MCF 10A (cell line): ENCODE measurements around the gene LRBA. TPM values are rescaled to one million over a fixed set of nuclear protein-coding genes. Genes with fewer than 3 reads are reported as not detected.

Experiments
- BruUV-seq: library from RNA; stranded (reverse); fragments of 400-500 nt; replicated peaks from 2 replicates; lab custom pipeline; 2021; lab: Mats Ljungman, UMichigan
- CTCF ChIA-PET: fragments of 300-600 bp; sonication (Branson Sonifier 250); formaldehyde crosslinking; extraction: SDS; loops from one replicate; lab custom pipeline; 2021; ENCODE audit warnings: antibody characterized with exemption, inconsistent platforms; lab: Yijun Ruan, JAX
- POLR2A ChIA-PET: fragments of 300-600, 350-650 bp; sonication (Branson Sonifier 250); formaldehyde crosslinking; extraction: SDS; loops from one replicate; lab custom pipeline; 2020; ENCODE audit warnings: antibody characterized with exemption, inconsistent platforms; lab: Yijun Ruan, JAX
- DNase-seq: peaks from one replicate; pipeline ENCODE4 v3.0.0-alpha.2; 2018; ENCODE audit not compliant: unreplicated experiment
- H3K27ac Mint-ChIP-seq: one replicate; pipeline ENCODE4 v1.8.0; 2022; ENCODE audit warnings: mild to moderate bottlenecking, low read depth, mixed read lengths; ENCODE audit not compliant: unreplicated experiment
- H3K27me3 Mint-ChIP-seq: one replicate; pipeline ENCODE4 v1.8.0; 2022; ENCODE audit warnings: mixed read lengths; ENCODE audit not compliant: insufficient read depth, unreplicated experiment
- H3K36me3 Mint-ChIP-seq: one replicate; pipeline ENCODE4 v1.8.0; 2022; ENCODE audit warnings: mild to moderate bottlenecking, moderate library complexity, mixed read lengths; ENCODE audit not compliant: insufficient read depth, unreplicated experiment
- H3K4me1 Mint-ChIP-seq: one replicate; pipeline ENCODE4 v1.8.0; 2022; ENCODE audit warnings: mixed read lengths; ENCODE audit not compliant: insufficient read depth, unreplicated experiment
- H3K4me3 Mint-ChIP-seq: one replicate; pipeline ENCODE4 v1.8.0; 2022; ENCODE audit warnings: mild to moderate bottlenecking, moderate library complexity, mixed read lengths; ENCODE audit not compliant: unreplicated experiment
- H3K9me3 Mint-ChIP-seq: one replicate; pipeline ENCODE4 v1.8.0; 2022; ENCODE audit warnings: mixed read lengths; ENCODE audit not compliant: unreplicated experiment
- CTCF ChIP-seq: fragments of 200-600 bp; IDR thresholded peaks from one replicate; pipeline ENCODE4 v1.8.0; 2022; ENCODE audit warnings: antibody characterized with exemption, mild to moderate bottlenecking; ENCODE audit not compliant: unreplicated experiment
- intact Hi-C: fragments of 100-400 bp; cut with micrococcal nuclease; formaldehyde crosslinking; loops from 2 replicates; pipeline ENCODE4 v1.14.1; 2022
- total RNA-seq: library from RNA; stranded (reverse); gene quantifications from 2 replicates; pipeline ENCODE4 v1.2.3, GENCODE V29; 2022

The LRBA gene
- total RNA-seq, 1 experiment from 2014 or later = 64.5 TPM

- no TSS peak for BruUV-seq
- no peak overlapping the region for H3K4me3 Mint-ChIP-seq
- H3K27me3 Mint-ChIP-seq = no peaks in the 10 kb centered on the region
- ChIA-PET POLR2A (interaction anchor here (0.8 to 1.8 kb wide), 3 partner anchors 15 to 214 kb away, joined by 3 to 7 read pairs (median 3); no protein-coding TSS in a partner anchor), CTCF (interaction anchor here (0.6 to 2.0 kb wide), 8 partner anchors 31 to 691 kb away, joined by 3 to 8 read pairs (median 4); no protein-coding TSS in a partner anchor)
- peaks cover 15% of the 10 kb centered on the region for H3K4me1 Mint-ChIP-seq
- DNase-seq = peak; percentile 83
- H3K27ac Mint-ChIP-seq = peak overlapping the region; percentile 95
- no peaks in the 10 kb centered on the region for H3K9me3 Mint-ChIP-seq
- TF ChIP-seq CTCF = no peak
- intact Hi-C loops = no loop called here
- H3K36me3 Mint-ChIP-seq = peaks cover 36% of the 10 kb centered on the region
Measured at GRCh38 chr4:150280081-150280895, 734.8 kb downstream of the LRBA start.

- BruUV-seq = no TSS peak
- intact Hi-C loops = no loop called here
- Mint-ChIP-seq H3K4me3 (no peak overlapping the region), H3K36me3 (peaks cover 28% of the 10 kb centered on the region), H3K27me3 (no peaks in the 10 kb centered on the region), H3K9me3 (no peaks in the 10 kb centered on the region), H3K27ac (no peak overlapping the region), H3K4me1 (peaks cover 15% of the 10 kb centered on the region)
- POLR2A ChIA-PET = interaction anchor here (0.7 kb wide), 1 partner anchor 33 kb away, joined by 3 read pairs; no protein-coding TSS in a partner anchor
- TF ChIP-seq CTCF = no peak
- DNase-seq = no peak
- CTCF ChIA-PET = no interaction called here
Measured at GRCh38 chr4:150278206-150278605, 736.9 kb downstream of the LRBA start.

GRCh38 chr4:150268444-150268843 is 746.6 kb downstream of the LRBA start:
- BruUV-seq = no TSS peak
- ChIA-PET POLR2A (no interaction called here), CTCF (no interaction called here)
- peaks cover 8% of the 10 kb centered on the region for H3K9me3 Mint-ChIP-seq
- H3K4me1 Mint-ChIP-seq = no peaks in the 10 kb centered on the region
- H3K27ac Mint-ChIP-seq = no peak overlapping the region
- H3K36me3 Mint-ChIP-seq = peaks cover 12% of the 10 kb centered on the region
- no peaks in the 10 kb centered on the region for H3K27me3 Mint-ChIP-seq
- peak; percentile 18 for DNase-seq
- no peak overlapping the region for H3K4me3 Mint-ChIP-seq
- no peak for TF ChIP-seq CTCF
- intact Hi-C loops = no loop called here

- no TSS peak for BruUV-seq
- ChIA-PET CTCF (interaction anchor here (1.4 kb wide), 1 partner anchor 23 kb away, joined by 3 read pairs; no protein-coding TSS in a partner anchor), POLR2A (no interaction called here)
- intact Hi-C loops = no loop called here
- no peak overlapping the region for H3K27ac Mint-ChIP-seq
- H3K9me3 Mint-ChIP-seq = peaks cover 8% of the 10 kb centered on the region
- H3K36me3 Mint-ChIP-seq = peaks cover 12% of the 10 kb centered on the region
- H3K4me1 Mint-ChIP-seq = no peaks in the 10 kb centered on the region
- TF ChIP-seq CTCF = no peak
- H3K4me3 Mint-ChIP-seq = no peak overlapping the region
- no peak for DNase-seq
- H3K27me3 Mint-ChIP-seq = no peaks in the 10 kb centered on the region
Measured at GRCh38 chr4:150265806-150266205, 749.3 kb downstream of the LRBA start.
